Measurements from ENCODE around the gene EPM2AIP1. TPM values are rescaled to one million over a fixed set of nuclear protein-coding genes. Genes with fewer than 3 reads are reported as not detected.

EPM2AIP1 gene
- total and polyA plus RNA-seq, 2 donors (not counting 3 experiments of a cell fraction or from before 2014, with no cell fraction given), result 5.4 to 15.1 TPM

DNA sequence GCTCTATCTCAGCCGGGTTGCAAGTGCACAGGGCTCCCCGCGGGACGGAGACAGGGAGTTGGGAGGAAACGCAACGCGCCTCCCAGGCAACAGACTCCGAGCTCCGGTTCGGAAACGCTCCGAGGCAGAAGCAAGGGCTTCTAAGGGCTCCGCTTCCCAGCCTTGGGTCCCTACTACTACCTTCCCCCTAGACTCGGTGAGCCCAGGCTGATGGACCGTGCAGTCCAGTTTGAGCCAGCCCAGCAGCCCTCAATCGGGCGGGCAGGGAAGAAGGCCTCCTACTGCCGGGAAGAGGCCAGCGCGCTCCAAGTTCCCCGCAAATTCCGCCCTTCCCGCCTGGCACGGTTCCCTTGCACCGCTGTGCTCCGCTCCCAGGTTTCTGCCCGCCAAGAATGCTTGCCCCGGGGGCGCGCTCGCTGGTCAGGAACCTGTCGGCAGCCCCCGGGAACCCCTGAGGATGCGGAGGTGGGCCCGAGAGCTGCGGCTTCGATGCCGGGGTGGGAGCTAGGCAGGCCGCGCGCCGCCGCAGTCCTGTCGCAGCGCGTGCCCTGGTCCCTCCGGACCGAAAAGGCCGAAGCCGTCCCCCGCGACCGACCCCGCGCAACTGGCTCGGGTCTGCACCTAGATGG, 48.8 kb downstream of the EPM2AIP1 start:
- peak overlapping the region; percentile 56 to 85 (median 69) for H3K4me3 ChIP-seq (replicated peaks in 1 of 3; ENCODE audit: insufficient read depth in 1 of 3, low read depth in 1 of 3, low read length in 3 of 3)
- H3K9me1 ChIP-seq (replicated peaks; ENCODE audit: control insufficient read depth, extremely low read depth, insufficient read depth, low read length), result no peaks in the 10 kb centered on the region
- intact Hi-C loops (cut with micrococcal nuclease) (loop anchor here (2.0 kb wide), 2 partner anchors 35 to 49 kb away; partner anchors contain the start of genes EPM2AIP1 and MLH1), dilution Hi-C loops (cut with MboI; ENCODE audit: extremely low pct_ligation_motif_present, low sequenced_read_pairs) (no loop called here)
- no peak overlapping the region for H3K27ac ChIP-seq (ENCODE audit: insufficient read depth, low read depth, low read length)
- H3K4me1 ChIP-seq (ENCODE audit: control insufficient read depth, extremely low read depth, insufficient read depth, low read length), result peaks cover 12% of the 10 kb centered on the region
- H3K79me2 ChIP-seq (ENCODE audit: control insufficient read depth, insufficient read depth, low read length), result no peaks in the 10 kb centered on the region
- no peak for FAIRE-seq
- TF ChIP-seq MYC (IDR thresholded peaks at IDR 0.05; ENCODE audit: low read depth, low read length) (no peak), FOS (IDR thresholded peaks at IDR 0.05; ENCODE audit: borderline replicate concordance, insufficient read depth, low read length) (no peak), POLR2A (IDR thresholded peaks at IDR 0.05; ENCODE audit: low read depth, low read length) (no peak), JUN (IDR thresholded peaks at IDR 0.05; ENCODE audit: borderline replicate concordance, insufficient read depth, insufficient read length, low read depth) (no peak), EZH2 (IDR thresholded peaks at IDR 0.05; ENCODE audit: borderline replicate concordance, low read depth, low read length, severe bottlenecking) (no peak), GATA2 (IDR thresholded peaks at IDR 0.05; ENCODE audit: insufficient read depth, insufficient read length, low read depth, low read length) (no peak), POLR2AphosphoS5 (IDR thresholded peaks at IDR 0.05; ENCODE audit: insufficient read depth, low read depth, low read length) (no peak)
- TF ChIP-seq, protein P1, sequence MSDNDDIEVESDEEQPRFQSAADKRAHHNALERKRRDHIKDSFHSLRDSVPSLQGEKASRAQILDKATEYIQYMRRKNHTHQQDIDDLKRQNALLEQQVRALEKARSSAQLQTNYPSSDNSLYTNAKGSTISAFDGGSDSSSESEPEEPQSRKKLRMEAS (IDR thresholded peaks at IDR 0.05; ENCODE audit: insufficient read depth, insufficient read length), result no peak
- TF ChIP-seq, protein P2, sequence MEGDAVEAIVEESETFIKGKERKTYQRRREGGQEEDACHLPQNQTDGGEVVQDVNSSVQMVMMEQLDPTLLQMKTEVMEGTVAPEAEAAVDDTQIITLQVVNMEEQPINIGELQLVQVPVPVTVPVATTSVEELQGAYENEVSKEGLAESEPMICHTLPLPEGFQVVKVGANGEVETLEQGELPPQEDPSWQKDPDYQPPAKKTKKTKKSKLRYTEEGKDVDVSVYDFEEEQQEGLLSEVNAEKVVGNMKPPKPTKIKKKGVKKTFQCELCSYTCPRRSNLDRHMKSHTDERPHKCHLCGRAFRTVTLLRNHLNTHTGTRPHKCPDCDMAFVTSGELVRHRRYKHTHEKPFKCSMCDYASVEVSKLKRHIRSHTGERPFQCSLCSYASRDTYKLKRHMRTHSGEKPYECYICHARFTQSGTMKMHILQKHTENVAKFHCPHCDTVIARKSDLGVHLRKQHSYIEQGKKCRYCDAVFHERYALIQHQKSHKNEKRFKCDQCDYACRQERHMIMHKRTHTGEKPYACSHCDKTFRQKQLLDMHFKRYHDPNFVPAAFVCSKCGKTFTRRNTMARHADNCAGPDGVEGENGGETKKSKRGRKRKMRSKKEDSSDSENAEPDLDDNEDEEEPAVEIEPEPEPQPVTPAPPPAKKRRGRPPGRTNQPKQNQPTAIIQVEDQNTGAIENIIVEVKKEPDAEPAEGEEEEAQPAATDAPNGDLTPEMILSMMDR (IDR thresholded peaks at IDR 0.05; ENCODE audit: extremely low read depth in 1 of 2, insufficient read depth in 1 of 2, low read depth in 1 of 2, low read length in 2 of 2), result no peak
- H3K4me2 ChIP-seq (ENCODE audit: insufficient read depth, low read length), result peak overlapping the region; percentile 98
- peak overlapping the region; percentile 96 for H2AFZ ChIP-seq (ENCODE audit: low read depth, low read length)
- ChIA-PET POLR2A (no interaction called here), CTCF (interaction anchor here (0.9 to 3.5 kb wide), 10 partner anchors 8 to 80 kb away, joined by 3 to 19 read pairs (median 4); no protein-coding TSS in a partner anchor)
- H3K36me3 ChIP-seq (ENCODE audit: control insufficient read depth in 2 of 2, extremely low read depth in 1 of 2, insufficient read depth in 2 of 2, low read length in 2 of 2), result no peaks in the 10 kb centered on the region
- BruUV-seq (replicated peaks), result no TSS peak
- H4K20me1 ChIP-seq (replicated peaks; ENCODE audit: control insufficient read depth, extremely low read depth, insufficient read depth, low read length), result no peaks in the 10 kb centered on the region
- DNase-seq (ENCODE audit: low read depth, low spot score), result peak; percentile 61
- H3K27me3 ChIP-seq (ENCODE audit: control insufficient read depth in 2 of 2, insufficient read depth in 2 of 2, low read length in 2 of 2), result no peaks in the 10 kb centered on the region
- no peaks in the 10 kb centered on the region for H3K9me3 ChIP-seq (replicated peaks; ENCODE audit: control insufficient read depth, insufficient read depth, low read length)
- peak overlapping the region; percentile 57 for H3K9ac ChIP-seq (replicated peaks; ENCODE audit: extremely low read depth, insufficient read depth, low read length)
